Activated gamma-delta T cell (primary cell): ENCODE measurements around the gene CSTF2T.

Experiments
- DNase-seq: peaks from one replicate; lab custom pipeline; 2025; lab: John Stamatoyannopoulos, UW

The CSTF2T gene

DNA sequence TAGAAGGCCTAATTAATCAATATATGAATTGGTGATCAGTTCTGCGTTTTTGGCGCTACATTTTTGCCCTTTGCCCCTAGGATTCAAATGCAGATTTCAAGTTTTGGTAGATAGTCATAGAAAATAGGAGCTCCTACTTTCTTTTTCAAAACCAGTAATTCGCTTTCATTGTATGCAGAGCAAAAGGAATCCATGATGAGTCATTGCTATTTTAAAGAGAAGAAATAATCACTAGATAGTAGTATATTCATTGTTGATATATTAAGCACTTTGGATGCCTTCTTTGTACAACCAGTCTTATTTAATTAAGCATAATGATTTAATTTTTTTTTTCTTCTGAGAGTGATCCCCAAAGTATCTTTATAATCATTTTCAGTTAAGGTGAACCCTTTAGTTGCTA, 50.3 kb downstream of the CSTF2T start:
- no peak for DNase-seq
